ENCODE data around the gene PARP14. TPM values are rescaled to one million over a fixed set of nuclear protein-coding genes. Genes with fewer than 3 reads are reported as not detected.

PARP14 gene
- total RNA-seq, 2 donors from 2014 or later = 22.8 to 35.9 TPM

GRCh38 chr3:122688996-122689395 lies 8.4 kb downstream of the PARP14 start:
- Histone ChIP-seq H3K4me3 (no peak overlapping the region), H3K36me3 (peaks cover 11% of the 10 kb centered on the region), H3K27me3 (no peaks in the 10 kb centered on the region), H3K9me3 (no peaks in the 10 kb centered on the region), H3K4me1 (no peaks in the 10 kb centered on the region), H3K27ac (no peak overlapping the region), H3K9ac (ENCODE audit: low read depth in 2 of 2, low read length in 2 of 2) (no peak overlapping the region)
- intact Hi-C loops (cut with DNase I) = loop anchor here (10.0 kb wide), 1 partner anchor 234 kb away; no protein-coding TSS in a partner anchor
- TF ChIP-seq, protein P1, sequence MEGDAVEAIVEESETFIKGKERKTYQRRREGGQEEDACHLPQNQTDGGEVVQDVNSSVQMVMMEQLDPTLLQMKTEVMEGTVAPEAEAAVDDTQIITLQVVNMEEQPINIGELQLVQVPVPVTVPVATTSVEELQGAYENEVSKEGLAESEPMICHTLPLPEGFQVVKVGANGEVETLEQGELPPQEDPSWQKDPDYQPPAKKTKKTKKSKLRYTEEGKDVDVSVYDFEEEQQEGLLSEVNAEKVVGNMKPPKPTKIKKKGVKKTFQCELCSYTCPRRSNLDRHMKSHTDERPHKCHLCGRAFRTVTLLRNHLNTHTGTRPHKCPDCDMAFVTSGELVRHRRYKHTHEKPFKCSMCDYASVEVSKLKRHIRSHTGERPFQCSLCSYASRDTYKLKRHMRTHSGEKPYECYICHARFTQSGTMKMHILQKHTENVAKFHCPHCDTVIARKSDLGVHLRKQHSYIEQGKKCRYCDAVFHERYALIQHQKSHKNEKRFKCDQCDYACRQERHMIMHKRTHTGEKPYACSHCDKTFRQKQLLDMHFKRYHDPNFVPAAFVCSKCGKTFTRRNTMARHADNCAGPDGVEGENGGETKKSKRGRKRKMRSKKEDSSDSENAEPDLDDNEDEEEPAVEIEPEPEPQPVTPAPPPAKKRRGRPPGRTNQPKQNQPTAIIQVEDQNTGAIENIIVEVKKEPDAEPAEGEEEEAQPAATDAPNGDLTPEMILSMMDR (IDR thresholded peaks at IDR 0.05) = no peak
- DNase-seq = no peak

DNA sequence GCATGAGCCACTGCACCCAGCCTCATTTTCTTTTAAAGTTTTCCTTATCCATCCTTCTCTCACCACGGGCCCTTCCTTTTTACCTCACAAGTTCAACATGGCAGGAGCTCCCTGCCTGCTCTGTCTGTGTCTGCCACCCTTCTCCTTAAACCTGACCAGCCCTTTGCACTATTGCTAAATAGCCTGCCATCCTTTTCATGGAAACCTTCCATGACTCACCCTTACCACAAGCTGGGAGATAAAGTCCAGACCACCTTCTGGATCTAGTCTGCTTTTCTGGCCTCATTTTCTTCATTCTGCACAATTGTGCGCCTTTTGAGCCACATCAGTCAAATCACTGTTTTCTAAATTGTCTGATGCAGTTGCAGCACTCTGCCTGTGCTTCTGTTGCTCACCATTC lies 8.9 kb downstream of the PARP14 start:
- H3K36me3 ChIP-seq = peaks cover 11% of the 10 kb centered on the region
- TF ChIP-seq, protein P1 (IDR thresholded peaks at IDR 0.05) = no peak
- H3K4me3 ChIP-seq = no peak overlapping the region
- no peak for DNase-seq
- H3K4me1 ChIP-seq = no peaks in the 10 kb centered on the region
- no peak overlapping the region for H3K27ac ChIP-seq
- no peaks in the 10 kb centered on the region for H3K27me3 ChIP-seq
- no peaks in the 10 kb centered on the region for H3K9me3 ChIP-seq
- no peak overlapping the region for H3K9ac ChIP-seq (ENCODE audit: low read depth in 2 of 2, low read length in 2 of 2)
- intact Hi-C loops (cut with DNase I) = loop anchor here (10.0 kb wide), 1 partner anchor 235 kb away; no protein-coding TSS in a partner anchor

DNA sequence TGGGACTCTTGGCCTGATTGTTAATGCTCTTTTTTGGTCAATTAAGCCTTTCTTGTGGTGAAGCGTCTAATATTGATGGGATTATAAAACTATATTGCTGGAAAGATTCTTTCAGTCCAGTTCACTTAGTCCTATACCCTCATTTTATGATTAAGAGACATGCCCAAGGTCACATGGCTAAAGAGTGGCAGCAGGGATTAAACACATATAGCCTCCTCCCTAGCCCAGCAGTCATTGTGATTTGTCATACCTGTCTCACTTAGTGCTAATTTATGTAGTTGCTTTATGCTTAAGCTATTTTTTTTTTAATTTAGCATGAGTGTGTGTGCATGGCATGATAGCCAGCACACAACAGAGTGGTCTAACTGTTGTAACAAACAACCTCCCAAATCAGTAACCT lies 9.5 kb downstream of the PARP14 start:
- intact Hi-C loops (cut with DNase I) = no loop called here

GRCh38 chr3:122691195-122691594 lies 10.6 kb downstream of the PARP14 start:
- TF ChIP-seq, protein P1 (IDR thresholded peaks at IDR 0.05) = no peak
- Histone ChIP-seq H3K27ac (no peak overlapping the region), H3K9me3 (no peaks in the 10 kb centered on the region), H3K9ac (ENCODE audit: low read depth in 2 of 2, low read length in 2 of 2) (no peak overlapping the region), H3K4me3 (no peak overlapping the region), H3K27me3 (no peaks in the 10 kb centered on the region), H3K4me1 (no peaks in the 10 kb centered on the region), H3K36me3 (peaks cover 18% of the 10 kb centered on the region)
- no peak for DNase-seq
- intact Hi-C loops (cut with DNase I) = no loop called here

More for the DNA sequence above, 9.5 kb downstream of the PARP14 start:
- no peaks in the 10 kb centered on the region for H3K4me1 ChIP-seq
- H3K27ac ChIP-seq = no peak overlapping the region
- no peaks in the 10 kb centered on the region for H3K27me3 ChIP-seq
- no peak overlapping the region for H3K9ac ChIP-seq (ENCODE audit: low read depth in 2 of 2, low read length in 2 of 2)
- H3K9me3 ChIP-seq = no peaks in the 10 kb centered on the region
- H3K36me3 ChIP-seq = peaks cover 12% of the 10 kb centered on the region
- TF ChIP-seq, protein P1 (IDR thresholded peaks at IDR 0.05) = no peak
- DNase-seq = no peak
- no peak overlapping the region for H3K4me3 ChIP-seq

GRCh38 chr3:122692674-122693073 lies 12.0 kb downstream of the PARP14 start:
- H3K27me3 ChIP-seq = no peaks in the 10 kb centered on the region
- no peak overlapping the region for H3K4me3 ChIP-seq
- no peak overlapping the region for H3K27ac ChIP-seq
- no peaks in the 10 kb centered on the region for H3K9me3 ChIP-seq
- TF ChIP-seq, protein P1 (IDR thresholded peaks at IDR 0.05) = no peak
- DNase-seq = no peak
- H3K9ac ChIP-seq (ENCODE audit: low read depth in 2 of 2, low read length in 2 of 2) = no peak overlapping the region
- H3K4me1 ChIP-seq = no peaks in the 10 kb centered on the region
- peaks cover 8% of the 10 kb centered on the region for H3K36me3 ChIP-seq
- intact Hi-C loops (cut with DNase I) = no loop called here

All from colonic mucosa (tissue), 4 donors.